Stomach (tissue), 4 donors: ENCODE results near the gene IRF4.

Experiments
- EP300 ChIP-seq: sonication (generic); formaldehyde crosslinking; IDR thresholded peaks from one replicate; pipeline ENCODE4 v1.6.1; 2017; ENCODE audit warnings: antibody characterized with exemption
- TF ChIP-seq, protein P1 (sequence below), 7 experiments: fragments of 450-650 bp in 4 of 7; fragments of 200-600 bp in 3 of 7; sonication (generic) in 3 of 7; IDR thresholded peaks; one replicate each; pipeline ENCODE4 v1.5.1; 2016 to 2019; ENCODE audit warnings: antibody characterized with exemption in 7 of 7, control low read depth in 2 of 7, mild to moderate bottlenecking in 1 of 7

DNA sequence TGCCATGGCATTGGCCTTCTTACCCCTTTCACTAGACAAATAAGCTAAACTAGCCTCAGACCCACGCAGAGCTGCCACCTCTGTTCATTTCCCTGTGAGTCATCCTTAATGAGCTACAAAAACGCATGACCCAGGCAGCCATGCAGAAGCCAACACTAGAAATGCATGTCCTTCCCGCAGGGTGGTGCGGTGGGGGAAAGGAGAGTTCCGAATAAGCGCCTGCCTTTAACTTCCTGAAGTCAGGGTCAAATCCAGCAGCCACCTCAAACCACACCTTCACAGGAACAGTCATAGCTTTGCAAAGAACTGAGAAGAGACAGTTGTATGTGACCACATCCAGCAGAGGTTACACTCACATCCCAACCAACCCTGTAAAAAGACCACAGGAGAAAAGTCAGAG lies 40.4 kb downstream of the IRF4 start:
- TF ChIP-seq, protein P1, sequence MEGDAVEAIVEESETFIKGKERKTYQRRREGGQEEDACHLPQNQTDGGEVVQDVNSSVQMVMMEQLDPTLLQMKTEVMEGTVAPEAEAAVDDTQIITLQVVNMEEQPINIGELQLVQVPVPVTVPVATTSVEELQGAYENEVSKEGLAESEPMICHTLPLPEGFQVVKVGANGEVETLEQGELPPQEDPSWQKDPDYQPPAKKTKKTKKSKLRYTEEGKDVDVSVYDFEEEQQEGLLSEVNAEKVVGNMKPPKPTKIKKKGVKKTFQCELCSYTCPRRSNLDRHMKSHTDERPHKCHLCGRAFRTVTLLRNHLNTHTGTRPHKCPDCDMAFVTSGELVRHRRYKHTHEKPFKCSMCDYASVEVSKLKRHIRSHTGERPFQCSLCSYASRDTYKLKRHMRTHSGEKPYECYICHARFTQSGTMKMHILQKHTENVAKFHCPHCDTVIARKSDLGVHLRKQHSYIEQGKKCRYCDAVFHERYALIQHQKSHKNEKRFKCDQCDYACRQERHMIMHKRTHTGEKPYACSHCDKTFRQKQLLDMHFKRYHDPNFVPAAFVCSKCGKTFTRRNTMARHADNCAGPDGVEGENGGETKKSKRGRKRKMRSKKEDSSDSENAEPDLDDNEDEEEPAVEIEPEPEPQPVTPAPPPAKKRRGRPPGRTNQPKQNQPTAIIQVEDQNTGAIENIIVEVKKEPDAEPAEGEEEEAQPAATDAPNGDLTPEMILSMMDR (IDR thresholded peaks at IDR 0.05) = no peak
- TF ChIP-seq EP300 = no peak
